ENCODE results near the gene DPY19L2.
"Not testable (repeated sequence)": the region's sequence is repeated elsewhere in the genome, so short reads cannot be mapped to it uniquely, and the experiment has no call there.

Gene DPY19L2

GRCh38 chr12:63655543-63656257 is 12.6 kb downstream of the DPY19L2 start:
- not testable (repeated sequence) for H3K9ac ChIP-seq (ENCODE audit: low read length); H3K4me1 ChIP-seq (ENCODE audit: control insufficient read depth, low read depth, low read length); H3K9me3 ChIP-seq (ENCODE audit: control insufficient read depth, low read depth, low read length); H3K27ac ChIP-seq (ENCODE audit: low read length); H3K4me3 ChIP-seq (ENCODE audit: low read length); H3K36me3 ChIP-seq (ENCODE audit: control insufficient read depth, low read depth, low read length); H3K27me3 ChIP-seq (ENCODE audit: control insufficient read depth, insufficient read depth, low read length)

- not testable (repeated sequence) for H3K36me3 ChIP-seq (ENCODE audit: control insufficient read depth, low read depth, low read length); H3K27ac ChIP-seq (ENCODE audit: low read length); H3K27me3 ChIP-seq (ENCODE audit: control insufficient read depth, insufficient read depth, low read length); H3K4me3 ChIP-seq (ENCODE audit: low read length); H3K9ac ChIP-seq (ENCODE audit: low read length); H3K4me1 ChIP-seq (ENCODE audit: control insufficient read depth, low read depth, low read length); H3K9me3 ChIP-seq (ENCODE audit: control insufficient read depth, low read depth, low read length)
Measured at GRCh38 chr12:63654481-63654880, 13.8 kb downstream of the DPY19L2 start.

DNA sequence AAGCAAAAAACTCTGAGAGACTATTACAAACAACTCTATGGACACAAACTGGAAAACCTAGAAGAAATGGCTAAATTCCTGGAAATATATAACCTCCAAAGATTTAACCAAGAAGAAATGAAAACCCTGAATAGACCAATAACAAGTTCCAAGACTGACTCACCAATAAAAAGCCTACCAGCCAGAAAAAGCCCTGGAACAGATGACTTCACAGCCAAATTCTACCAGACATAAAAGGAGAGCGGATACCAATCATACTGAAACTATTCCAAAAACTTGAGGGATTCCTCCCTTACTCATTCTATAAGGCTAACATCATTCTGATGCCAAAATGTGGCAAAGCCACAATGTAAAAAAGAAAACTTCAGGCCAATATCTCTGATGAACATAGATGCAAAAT is 18.8 kb downstream of the DPY19L2 start:
- H3K27me3 ChIP-seq (ENCODE audit: control insufficient read depth, insufficient read depth, low read length), result not testable (repeated sequence)

GRCh38 chr12:63643381-63644140 is 24.7 kb downstream of the DPY19L2 start:
- not testable (repeated sequence) for H3K27ac ChIP-seq (ENCODE audit: low read length); H3K9me3 ChIP-seq (ENCODE audit: control insufficient read depth, low read depth, low read length); H3K36me3 ChIP-seq (ENCODE audit: control insufficient read depth, low read depth, low read length); H3K4me1 ChIP-seq (ENCODE audit: control insufficient read depth, low read depth, low read length); H3K9ac ChIP-seq (ENCODE audit: low read length); H3K4me3 ChIP-seq (ENCODE audit: low read length); H3K27me3 ChIP-seq (ENCODE audit: control insufficient read depth, insufficient read depth, low read length)

More for the DNA sequence above, 18.8 kb downstream of the DPY19L2 start:
- not testable (repeated sequence) for H3K9me3 ChIP-seq (ENCODE audit: control insufficient read depth, low read depth, low read length); H3K27ac ChIP-seq (ENCODE audit: low read length); H3K36me3 ChIP-seq (ENCODE audit: control insufficient read depth, low read depth, low read length); H3K4me1 ChIP-seq (ENCODE audit: control insufficient read depth, low read depth, low read length); H3K9ac ChIP-seq (ENCODE audit: low read length); H3K4me3 ChIP-seq (ENCODE audit: low read length)

DNA sequence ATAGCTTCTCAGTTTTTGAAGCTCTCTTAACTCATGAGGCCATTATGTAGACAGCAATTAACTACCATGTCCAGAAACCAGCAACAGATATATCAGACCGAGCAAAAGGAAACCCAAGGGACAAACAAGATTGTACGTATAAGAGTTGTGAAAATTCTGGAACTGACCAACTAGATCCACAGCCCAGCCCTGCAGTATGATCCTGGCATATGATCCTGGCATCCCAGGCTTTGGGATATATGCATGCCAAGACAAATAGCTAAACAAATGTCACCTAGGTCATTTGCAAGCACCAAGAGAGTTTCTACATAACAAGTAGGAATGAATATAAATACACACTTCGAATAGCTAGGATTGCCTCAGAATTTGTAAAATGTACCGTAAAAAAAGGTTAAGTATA is 44.0 kb downstream of the DPY19L2 start:
- H3K27me3 ChIP-seq (ENCODE audit: control insufficient read depth, insufficient read depth, low read length); H3K9ac ChIP-seq (ENCODE audit: low read length); H3K36me3 ChIP-seq (ENCODE audit: control insufficient read depth, low read depth, low read length); H3K27ac ChIP-seq (ENCODE audit: low read length); H3K9me3 ChIP-seq (ENCODE audit: control insufficient read depth, low read depth, low read length); H3K4me3 ChIP-seq (ENCODE audit: low read length); H3K4me1 ChIP-seq (ENCODE audit: control insufficient read depth, low read depth, low read length): not testable (repeated sequence)

GRCh38 chr12:63615544-63615943 is 52.7 kb downstream of the DPY19L2 start:
- not testable (repeated sequence) for H3K27me3 ChIP-seq (ENCODE audit: control insufficient read depth, insufficient read depth, low read length); H3K9ac ChIP-seq (ENCODE audit: low read length); H3K4me3 ChIP-seq (ENCODE audit: low read length); H3K4me1 ChIP-seq (ENCODE audit: control insufficient read depth, low read depth, low read length); H3K36me3 ChIP-seq (ENCODE audit: control insufficient read depth, low read depth, low read length); H3K27ac ChIP-seq (ENCODE audit: low read length); H3K9me3 ChIP-seq (ENCODE audit: control insufficient read depth, low read depth, low read length)

DNA sequence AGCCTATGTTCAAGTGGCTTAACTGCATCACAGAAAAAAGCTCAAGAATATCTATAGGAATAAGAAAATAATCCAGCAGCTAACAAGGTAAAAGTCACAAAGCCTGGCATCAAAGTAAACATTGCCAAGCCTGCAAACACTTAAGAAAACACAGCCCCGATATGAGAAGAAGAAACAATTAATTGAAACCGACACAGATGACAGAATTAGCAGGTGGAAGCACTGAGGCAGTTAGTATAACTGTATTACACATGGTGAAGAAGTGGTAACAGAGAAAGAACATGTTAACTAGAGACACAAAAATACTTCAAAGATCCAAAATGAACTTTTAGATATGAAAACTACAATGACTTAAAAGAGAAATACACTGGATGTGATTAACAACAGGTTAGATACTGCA is 57.0 kb downstream of the DPY19L2 start:
- H3K36me3 ChIP-seq (ENCODE audit: control insufficient read depth, low read depth, low read length); H3K4me1 ChIP-seq (ENCODE audit: control insufficient read depth, low read depth, low read length); H3K4me3 ChIP-seq (ENCODE audit: low read length); H3K9me3 ChIP-seq (ENCODE audit: control insufficient read depth, low read depth, low read length); H3K27me3 ChIP-seq (ENCODE audit: control insufficient read depth, insufficient read depth, low read length); H3K9ac ChIP-seq (ENCODE audit: low read length); H3K27ac ChIP-seq (ENCODE audit: low read length): not testable (repeated sequence)

- not testable (repeated sequence) for H3K36me3 ChIP-seq (ENCODE audit: control insufficient read depth, low read depth, low read length); H3K4me3 ChIP-seq (ENCODE audit: low read length); H3K27ac ChIP-seq (ENCODE audit: low read length)
Measured at GRCh38 chr12:63609281-63609680, 59.0 kb downstream of the DPY19L2 start.

GRCh38 chr12:63604985-63605384 is 63.3 kb downstream of the DPY19L2 start:
- H3K9me3 ChIP-seq (ENCODE audit: control insufficient read depth, low read depth, low read length); H3K4me1 ChIP-seq (ENCODE audit: control insufficient read depth, low read depth, low read length); H3K4me3 ChIP-seq (ENCODE audit: low read length); H3K27ac ChIP-seq (ENCODE audit: low read length); H3K27me3 ChIP-seq (ENCODE audit: control insufficient read depth, insufficient read depth, low read length); H3K36me3 ChIP-seq (ENCODE audit: control insufficient read depth, low read depth, low read length); H3K9ac ChIP-seq (ENCODE audit: low read length): not testable (repeated sequence)

More at GRCh38 chr12:63609281-63609680, 59.0 kb downstream of the DPY19L2 start:
- H3K9me3 ChIP-seq (ENCODE audit: control insufficient read depth, low read depth, low read length); H3K9ac ChIP-seq (ENCODE audit: low read length); H3K4me1 ChIP-seq (ENCODE audit: control insufficient read depth, low read depth, low read length); H3K27me3 ChIP-seq (ENCODE audit: control insufficient read depth, insufficient read depth, low read length): not testable (repeated sequence)

- not testable (repeated sequence) for H3K27me3 ChIP-seq (ENCODE audit: control insufficient read depth, insufficient read depth, low read length); H3K9ac ChIP-seq (ENCODE audit: low read length); H3K9me3 ChIP-seq (ENCODE audit: control insufficient read depth, low read depth, low read length); H3K36me3 ChIP-seq (ENCODE audit: control insufficient read depth, low read depth, low read length); H3K27ac ChIP-seq (ENCODE audit: low read length); H3K4me3 ChIP-seq (ENCODE audit: low read length); H3K4me1 ChIP-seq (ENCODE audit: control insufficient read depth, low read depth, low read length)
Measured at GRCh38 chr12:63594828-63595227, 73.5 kb downstream of the DPY19L2 start.

GRCh38 chr12:63584426-63584825 is 83.9 kb downstream of the DPY19L2 start:
- not testable (repeated sequence) for H3K36me3 ChIP-seq (ENCODE audit: control insufficient read depth, low read depth, low read length); H3K4me3 ChIP-seq (ENCODE audit: low read length); H3K9me3 ChIP-seq (ENCODE audit: control insufficient read depth, low read depth, low read length); H3K27ac ChIP-seq (ENCODE audit: low read length); H3K9ac ChIP-seq (ENCODE audit: low read length); H3K27me3 ChIP-seq (ENCODE audit: control insufficient read depth, insufficient read depth, low read length); H3K4me1 ChIP-seq (ENCODE audit: control insufficient read depth, low read depth, low read length)

- not testable (repeated sequence) for H3K27me3 ChIP-seq (ENCODE audit: control insufficient read depth, insufficient read depth, low read length); H3K4me1 ChIP-seq (ENCODE audit: control insufficient read depth, low read depth, low read length); H3K36me3 ChIP-seq (ENCODE audit: control insufficient read depth, low read depth, low read length); H3K9ac ChIP-seq (ENCODE audit: low read length); H3K27ac ChIP-seq (ENCODE audit: low read length); H3K9me3 ChIP-seq (ENCODE audit: control insufficient read depth, low read depth, low read length); H3K4me3 ChIP-seq (ENCODE audit: low read length)
Measured at GRCh38 chr12:63583289-63583688, 85.0 kb downstream of the DPY19L2 start.
